Measurements from ENCODE around the gene TCEA3.

DNA sequence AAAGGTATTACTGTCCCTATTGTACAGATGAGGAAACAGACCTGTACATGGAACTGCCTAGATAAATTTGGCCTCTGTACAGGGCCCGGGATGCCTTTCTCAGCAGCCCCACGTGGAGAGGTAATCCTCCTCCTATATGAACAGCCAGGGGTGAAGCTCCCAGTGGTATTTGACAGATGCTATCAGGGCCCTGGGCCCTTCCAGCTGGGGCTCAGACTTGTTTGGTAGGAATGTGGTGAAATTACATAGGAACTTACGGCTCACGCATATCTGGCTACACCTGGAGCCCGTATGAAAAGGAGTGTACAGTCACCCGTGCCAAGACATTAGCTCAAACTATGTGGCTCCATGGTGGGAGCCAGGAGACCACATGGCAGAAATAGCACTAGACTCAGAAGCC, 24.8 kb upstream of the TCEA3 start:
- TF ChIP-seq, protein P1, sequence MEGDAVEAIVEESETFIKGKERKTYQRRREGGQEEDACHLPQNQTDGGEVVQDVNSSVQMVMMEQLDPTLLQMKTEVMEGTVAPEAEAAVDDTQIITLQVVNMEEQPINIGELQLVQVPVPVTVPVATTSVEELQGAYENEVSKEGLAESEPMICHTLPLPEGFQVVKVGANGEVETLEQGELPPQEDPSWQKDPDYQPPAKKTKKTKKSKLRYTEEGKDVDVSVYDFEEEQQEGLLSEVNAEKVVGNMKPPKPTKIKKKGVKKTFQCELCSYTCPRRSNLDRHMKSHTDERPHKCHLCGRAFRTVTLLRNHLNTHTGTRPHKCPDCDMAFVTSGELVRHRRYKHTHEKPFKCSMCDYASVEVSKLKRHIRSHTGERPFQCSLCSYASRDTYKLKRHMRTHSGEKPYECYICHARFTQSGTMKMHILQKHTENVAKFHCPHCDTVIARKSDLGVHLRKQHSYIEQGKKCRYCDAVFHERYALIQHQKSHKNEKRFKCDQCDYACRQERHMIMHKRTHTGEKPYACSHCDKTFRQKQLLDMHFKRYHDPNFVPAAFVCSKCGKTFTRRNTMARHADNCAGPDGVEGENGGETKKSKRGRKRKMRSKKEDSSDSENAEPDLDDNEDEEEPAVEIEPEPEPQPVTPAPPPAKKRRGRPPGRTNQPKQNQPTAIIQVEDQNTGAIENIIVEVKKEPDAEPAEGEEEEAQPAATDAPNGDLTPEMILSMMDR (IDR thresholded peaks at IDR 0.05): no peak
- no peak for TF ChIP-seq POLR2A (IDR thresholded peaks at IDR 0.05)
